HG02759 (cell line): ENCODE data around the gene PEF1.

Experiments
- ATAC-seq: cut with Tn5 transposase; IDR thresholded peaks from one replicate; pipeline ENCODE4 v1.9.1; 2021; ENCODE audit warnings: mild to moderate bottlenecking, moderate library complexity; ENCODE audit not compliant: unreplicated experiment

Gene PEF1

GRCh38 chr1:31586376-31587327 is 58.0 kb downstream of the PEF1 start:
- no peak for ATAC-seq

- no peak for ATAC-seq
Observed at GRCh38 chr1:31585736-31586365, 58.8 kb downstream of the PEF1 start.

GRCh38 chr1:31584869-31585735 is 59.6 kb downstream of the PEF1 start:
- ATAC-seq = no peak

GRCh38 chr1:31583995-31584868 is 60.4 kb downstream of the PEF1 start:
- ATAC-seq = no peak

- no peak for ATAC-seq
Observed at GRCh38 chr1:31583082-31583994, 61.3 kb downstream of the PEF1 start.

- ATAC-seq = no peak
Observed at GRCh38 chr1:31581821-31582810, 62.6 kb downstream of the PEF1 start.

- ATAC-seq = no peak
Observed at GRCh38 chr1:31580891-31581603, 63.6 kb downstream of the PEF1 start.

- ATAC-seq = no peak
Observed at GRCh38 chr1:31580513-31580870, 64.2 kb downstream of the PEF1 start.
